ENCODE measurements around the gene ATP8A2. TPM values are rescaled to one million over a fixed set of nuclear protein-coding genes. Genes with fewer than 3 reads are reported as not detected.

Gene ATP8A2
- total RNA-seq, 2 donors from 2014 or later: 0.13 to 0.21 TPM

- H3K4me3 Mint-ChIP-seq: no peak overlapping the region
- H3K4me1 Mint-ChIP-seq: no peaks in the 10 kb centered on the region
- no peak overlapping the region for H3K27ac Mint-ChIP-seq
- peaks cover 16% of the 10 kb centered on the region for H3K27me3 Mint-ChIP-seq
- no peaks in the 10 kb centered on the region for H3K9me3 Mint-ChIP-seq
- ATAC-seq (replicated peaks): no peak
- no peaks in the 10 kb centered on the region for H3K36me3 Mint-ChIP-seq (ENCODE audit: low read depth)
Measured at GRCh38 chr13:25691654-25692053, 319.9 kb downstream of the ATP8A2 start.

DNA sequence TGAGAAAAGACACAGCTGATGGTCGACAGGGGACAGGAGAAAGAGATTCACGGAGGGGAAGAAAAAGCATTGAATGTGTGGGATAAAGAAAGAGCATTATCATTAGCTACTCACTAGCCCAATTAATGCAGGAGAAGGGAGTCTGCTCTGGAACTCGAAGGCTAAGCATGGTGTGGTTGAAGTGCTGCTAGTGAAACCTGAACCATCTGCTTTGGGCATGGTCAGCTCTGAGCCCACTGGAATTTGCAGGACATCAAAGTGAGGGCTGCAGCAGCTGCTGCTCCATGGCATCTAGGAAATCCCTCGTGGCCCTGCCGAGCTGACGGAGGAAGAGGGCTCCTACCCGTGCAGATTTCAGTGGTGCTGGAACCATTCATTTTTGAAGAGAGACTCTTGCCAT is 320.3 kb downstream of the ATP8A2 start:
- no peaks in the 10 kb centered on the region for H3K9me3 Mint-ChIP-seq
- peaks cover 16% of the 10 kb centered on the region for H3K27me3 Mint-ChIP-seq
- no peaks in the 10 kb centered on the region for H3K36me3 Mint-ChIP-seq (ENCODE audit: low read depth)
- no peak overlapping the region for H3K27ac Mint-ChIP-seq
- no peaks in the 10 kb centered on the region for H3K4me1 Mint-ChIP-seq
- ATAC-seq (replicated peaks): no peak
- H3K4me3 Mint-ChIP-seq: no peak overlapping the region

GRCh38 chr13:25699056-25699455 is 327.3 kb downstream of the ATP8A2 start:
- ATAC-seq (replicated peaks): no peak
- Mint-ChIP-seq H3K9me3 (no peaks in the 10 kb centered on the region), H3K36me3 (ENCODE audit: low read depth) (no peaks in the 10 kb centered on the region), H3K4me3 (no peak overlapping the region), H3K27me3 (peaks cover 14% of the 10 kb centered on the region), H3K27ac (no peak overlapping the region), H3K4me1 (no peaks in the 10 kb centered on the region)

GRCh38 chr13:25699600-25699999 is 327.8 kb downstream of the ATP8A2 start:
- no peaks in the 10 kb centered on the region for H3K36me3 Mint-ChIP-seq (ENCODE audit: low read depth)
- H3K4me3 Mint-ChIP-seq: no peak overlapping the region
- no peaks in the 10 kb centered on the region for H3K4me1 Mint-ChIP-seq
- H3K27me3 Mint-ChIP-seq: peaks cover 11% of the 10 kb centered on the region
- H3K27ac Mint-ChIP-seq: no peak overlapping the region
- no peak for ATAC-seq (replicated peaks)
- no peaks in the 10 kb centered on the region for H3K9me3 Mint-ChIP-seq

DNA sequence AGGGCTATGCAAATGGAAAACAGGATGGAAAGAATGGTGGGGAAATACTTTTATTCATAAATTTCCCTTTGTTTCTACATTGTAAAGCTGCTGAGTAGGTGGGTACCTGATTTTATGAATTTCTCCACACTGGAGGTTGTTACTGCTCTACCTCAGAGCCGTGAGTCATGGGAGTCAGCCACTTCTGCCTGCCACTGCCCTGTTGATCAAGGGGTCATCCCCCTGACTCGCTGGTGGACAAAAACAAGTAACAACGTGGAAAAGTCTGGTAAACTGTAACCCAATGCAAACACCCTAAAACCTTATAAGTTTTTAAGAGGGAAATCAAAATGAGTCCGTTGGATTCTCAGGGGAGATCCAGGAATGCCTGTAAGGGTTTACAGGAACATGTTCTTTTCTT is 329.5 kb downstream of the ATP8A2 start:
- no peak overlapping the region for H3K27ac Mint-ChIP-seq
- H3K27me3 Mint-ChIP-seq: peaks cover 11% of the 10 kb centered on the region
- ATAC-seq (replicated peaks): no peak
- H3K9me3 Mint-ChIP-seq: no peaks in the 10 kb centered on the region
- H3K36me3 Mint-ChIP-seq (ENCODE audit: low read depth): no peaks in the 10 kb centered on the region
- no peak overlapping the region for H3K4me3 Mint-ChIP-seq
- no peaks in the 10 kb centered on the region for H3K4me1 Mint-ChIP-seq

- Mint-ChIP-seq H3K9me3 (no peaks in the 10 kb centered on the region), H3K4me3 (no peak overlapping the region), H3K36me3 (ENCODE audit: low read depth) (no peaks in the 10 kb centered on the region), H3K27ac (no peak overlapping the region), H3K4me1 (no peaks in the 10 kb centered on the region), H3K27me3 (peaks cover 11% of the 10 kb centered on the region)
- ATAC-seq (replicated peaks): no peak
Measured at GRCh38 chr13:25702386-25702785, 330.6 kb downstream of the ATP8A2 start.

DNA sequence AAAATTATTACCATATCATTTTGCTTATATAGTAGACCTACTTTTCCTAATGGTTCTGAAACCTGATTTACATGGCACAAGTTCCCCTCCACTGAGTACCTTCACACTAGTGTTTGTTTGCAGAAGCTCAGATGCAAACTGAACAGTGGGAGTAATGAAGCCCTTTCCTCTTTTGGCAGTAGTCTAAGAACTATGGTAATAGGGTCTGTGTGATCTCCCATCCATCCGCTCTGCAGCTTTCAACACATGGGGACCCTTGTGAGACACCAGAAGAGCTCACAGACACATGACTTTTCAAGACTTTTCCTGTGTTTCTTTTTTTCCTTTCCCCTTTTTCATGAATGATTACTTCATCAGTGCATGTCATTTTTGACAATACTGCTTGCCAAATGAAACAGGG is 336.0 kb downstream of the ATP8A2 start:
- Mint-ChIP-seq H3K9me3 (no peaks in the 10 kb centered on the region), H3K36me3 (ENCODE audit: low read depth) (no peaks in the 10 kb centered on the region), H3K4me3 (no peak overlapping the region), H3K4me1 (no peaks in the 10 kb centered on the region), H3K27ac (no peak overlapping the region), H3K27me3 (peaks cover 22% of the 10 kb centered on the region)
- no peak for ATAC-seq (replicated peaks)

GRCh38 chr13:25708268-25708667 is 336.5 kb downstream of the ATP8A2 start:
- no peak for ATAC-seq (replicated peaks)
- H3K4me3 Mint-ChIP-seq: no peak overlapping the region
- peaks cover 22% of the 10 kb centered on the region for H3K27me3 Mint-ChIP-seq
- no peaks in the 10 kb centered on the region for H3K4me1 Mint-ChIP-seq
- no peaks in the 10 kb centered on the region for H3K36me3 Mint-ChIP-seq (ENCODE audit: low read depth)
- no peaks in the 10 kb centered on the region for H3K9me3 Mint-ChIP-seq
- H3K27ac Mint-ChIP-seq: no peak overlapping the region

DNA sequence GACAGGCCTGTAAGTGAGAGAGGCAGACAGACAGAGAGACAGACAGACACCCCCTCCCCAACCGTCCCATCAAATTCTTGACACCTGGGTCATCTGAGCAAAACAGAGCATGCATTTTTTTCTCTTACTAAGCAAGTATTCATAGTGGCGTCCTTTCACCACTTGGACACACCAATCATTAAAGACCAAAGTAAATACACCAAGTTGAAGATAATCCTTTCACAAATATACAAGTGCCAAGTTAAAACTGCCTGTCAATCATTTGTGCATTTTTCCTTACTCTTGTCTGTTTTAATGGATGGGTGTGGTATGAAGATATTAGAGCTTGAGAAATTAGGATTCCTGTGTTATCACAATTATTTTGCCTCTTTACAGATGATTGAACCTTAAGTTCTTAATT is 337.3 kb downstream of the ATP8A2 start:
- H3K27ac Mint-ChIP-seq: no peak overlapping the region
- peaks cover 26% of the 10 kb centered on the region for H3K27me3 Mint-ChIP-seq
- no peaks in the 10 kb centered on the region for H3K36me3 Mint-ChIP-seq (ENCODE audit: low read depth)
- ATAC-seq (replicated peaks): no peak
- H3K4me3 Mint-ChIP-seq: no peak overlapping the region
- H3K4me1 Mint-ChIP-seq: no peaks in the 10 kb centered on the region
- H3K9me3 Mint-ChIP-seq: no peaks in the 10 kb centered on the region

- Mint-ChIP-seq H3K27ac (no peak overlapping the region), H3K4me3 (no peak overlapping the region), H3K9me3 (no peaks in the 10 kb centered on the region), H3K36me3 (ENCODE audit: low read depth) (no peaks in the 10 kb centered on the region), H3K4me1 (no peaks in the 10 kb centered on the region), H3K27me3 (peaks cover 20% of the 10 kb centered on the region)
- no peak for ATAC-seq (replicated peaks)
Measured at GRCh38 chr13:25715760-25716159, 344.0 kb downstream of the ATP8A2 start.

DNA sequence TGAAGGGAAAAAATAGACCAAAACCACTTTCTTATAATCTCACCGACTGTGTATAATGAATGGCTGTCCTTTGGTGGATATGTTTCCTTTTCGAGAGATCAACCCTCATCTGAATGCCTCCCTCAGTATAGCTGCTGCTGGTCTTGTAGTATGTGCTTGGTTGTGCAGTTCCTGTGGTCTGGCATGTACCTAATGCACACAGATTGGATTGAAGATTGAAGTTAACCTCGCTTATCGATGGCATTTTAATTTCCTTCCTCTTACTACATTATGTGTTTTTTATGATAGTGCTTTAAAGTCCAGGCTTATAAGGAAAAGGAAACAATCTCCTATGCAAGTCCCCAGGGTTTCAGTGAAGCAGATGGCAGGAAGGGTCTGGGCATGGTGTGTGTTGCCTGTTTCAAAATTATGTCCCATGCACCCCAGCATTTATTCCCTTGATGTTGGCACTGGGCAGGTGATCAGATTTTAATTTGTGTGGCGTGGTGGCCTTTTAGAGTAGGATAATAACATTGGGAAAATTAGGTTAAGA is 346.0 kb downstream of the ATP8A2 start:
- Mint-ChIP-seq H3K27ac (no peak overlapping the region), H3K9me3 (no peaks in the 10 kb centered on the region), H3K36me3 (ENCODE audit: low read depth) (no peaks in the 10 kb centered on the region), H3K4me3 (no peak overlapping the region), H3K27me3 (peaks cover 20% of the 10 kb centered on the region), H3K4me1 (no peaks in the 10 kb centered on the region)
- ATAC-seq (replicated peaks): no peak

DNA sequence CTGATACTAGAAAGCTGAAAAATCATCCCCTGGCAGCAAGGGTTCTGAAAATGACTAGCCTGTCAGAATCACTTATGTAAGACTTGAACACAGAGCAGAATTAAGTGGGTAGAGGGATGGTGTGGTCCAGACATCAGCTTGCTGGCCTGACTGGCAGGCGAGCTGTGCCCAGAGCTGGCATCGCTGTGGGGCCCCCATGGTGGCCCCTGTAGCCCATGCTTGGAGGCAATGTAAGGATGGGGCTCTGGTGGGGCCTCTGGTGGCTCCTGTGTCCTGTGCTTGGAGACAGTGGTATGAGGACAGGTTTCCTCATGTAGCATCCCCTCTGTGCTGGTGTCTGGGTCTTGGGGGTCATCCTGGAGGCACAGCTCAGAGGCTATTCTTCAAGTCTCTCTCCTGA is 347.9 kb downstream of the ATP8A2 start:
- no peaks in the 10 kb centered on the region for H3K4me1 Mint-ChIP-seq

DNA sequence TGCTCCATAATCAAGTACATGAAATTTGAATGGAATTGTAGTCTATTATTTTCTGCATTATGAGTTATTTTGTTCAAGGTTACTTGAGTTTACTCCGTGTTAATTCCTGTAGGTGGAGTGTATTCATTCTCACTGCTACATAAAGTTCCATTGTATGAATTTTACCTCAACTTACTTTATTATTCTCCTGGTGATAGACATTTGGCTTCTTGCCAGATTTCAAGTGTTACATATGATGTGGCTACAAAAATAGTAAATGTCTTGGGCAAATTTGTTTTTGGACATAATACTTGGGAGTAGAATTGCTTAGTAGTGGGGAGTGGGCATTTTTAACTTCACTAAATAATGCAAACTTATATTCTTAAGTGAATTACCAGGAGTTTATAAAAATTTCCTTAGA is 351.1 kb downstream of the ATP8A2 start:
- no peaks in the 10 kb centered on the region for H3K4me1 Mint-ChIP-seq
- ATAC-seq (replicated peaks): no peak
- no peak overlapping the region for H3K27ac Mint-ChIP-seq
- H3K9me3 Mint-ChIP-seq: no peaks in the 10 kb centered on the region
- H3K4me3 Mint-ChIP-seq: no peak overlapping the region
- H3K27me3 Mint-ChIP-seq: peaks cover 12% of the 10 kb centered on the region
- no peaks in the 10 kb centered on the region for H3K36me3 Mint-ChIP-seq (ENCODE audit: low read depth)

More for the DNA sequence above, 347.9 kb downstream of the ATP8A2 start:
- peaks cover 17% of the 10 kb centered on the region for H3K27me3 Mint-ChIP-seq
- no peak for ATAC-seq (replicated peaks)
- H3K9me3 Mint-ChIP-seq: no peaks in the 10 kb centered on the region
- no peak overlapping the region for H3K27ac Mint-ChIP-seq
- no peaks in the 10 kb centered on the region for H3K36me3 Mint-ChIP-seq (ENCODE audit: low read depth)
- H3K4me3 Mint-ChIP-seq: no peak overlapping the region

DNA sequence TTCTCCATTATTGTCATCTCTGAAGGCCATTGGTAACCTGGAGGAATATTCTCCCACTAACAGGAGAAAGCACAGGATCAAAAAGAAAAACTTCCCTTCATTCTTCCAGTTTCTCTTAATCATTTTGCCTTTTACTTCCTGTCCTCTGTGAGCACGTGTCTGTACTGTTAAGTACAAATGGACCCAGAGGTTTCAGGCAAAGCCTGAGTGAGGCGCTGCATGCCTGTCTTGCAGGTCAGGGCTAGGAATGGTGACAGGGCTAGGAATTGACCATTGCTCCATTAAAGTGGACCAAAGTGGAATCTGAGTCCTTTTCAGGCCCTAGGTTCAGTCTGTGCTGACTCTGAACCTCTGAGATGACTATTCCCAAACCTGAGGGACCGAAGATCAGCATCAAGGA is 353.3 kb downstream of the ATP8A2 start:
- H3K36me3 Mint-ChIP-seq (ENCODE audit: low read depth): no peaks in the 10 kb centered on the region
- no peak overlapping the region for H3K4me3 Mint-ChIP-seq
- H3K27me3 Mint-ChIP-seq: peaks cover 21% of the 10 kb centered on the region
- ATAC-seq (replicated peaks): no peak
- H3K4me1 Mint-ChIP-seq: no peaks in the 10 kb centered on the region
- H3K27ac Mint-ChIP-seq: no peak overlapping the region
- no peaks in the 10 kb centered on the region for H3K9me3 Mint-ChIP-seq

DNA sequence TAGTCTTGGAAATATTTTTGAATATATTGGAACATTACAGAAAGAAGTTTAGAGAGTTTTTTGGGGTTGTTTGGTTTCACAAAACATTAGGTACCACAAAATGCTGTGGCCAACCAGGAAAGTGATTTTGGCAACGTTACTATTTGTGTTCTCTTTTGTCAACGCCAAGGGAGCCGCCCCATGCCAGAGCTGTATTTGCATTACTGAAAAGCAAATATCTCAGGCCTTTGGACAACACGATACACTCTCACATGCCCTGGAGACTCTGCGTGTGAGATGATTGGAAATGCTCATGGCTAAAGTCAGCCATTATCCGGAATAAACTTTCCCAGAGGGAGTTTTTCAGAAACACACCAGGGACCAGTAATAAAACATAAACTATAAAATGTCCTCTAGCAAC is 355.5 kb downstream of the ATP8A2 start:
- Mint-ChIP-seq H3K27me3 (peaks cover 24% of the 10 kb centered on the region), H3K9me3 (peaks cover 3% of the 10 kb centered on the region), H3K4me1 (no peaks in the 10 kb centered on the region), H3K36me3 (ENCODE audit: low read depth) (no peaks in the 10 kb centered on the region), H3K27ac (no peak overlapping the region), H3K4me3 (no peak overlapping the region)
- no peak for ATAC-seq (replicated peaks)

DNA sequence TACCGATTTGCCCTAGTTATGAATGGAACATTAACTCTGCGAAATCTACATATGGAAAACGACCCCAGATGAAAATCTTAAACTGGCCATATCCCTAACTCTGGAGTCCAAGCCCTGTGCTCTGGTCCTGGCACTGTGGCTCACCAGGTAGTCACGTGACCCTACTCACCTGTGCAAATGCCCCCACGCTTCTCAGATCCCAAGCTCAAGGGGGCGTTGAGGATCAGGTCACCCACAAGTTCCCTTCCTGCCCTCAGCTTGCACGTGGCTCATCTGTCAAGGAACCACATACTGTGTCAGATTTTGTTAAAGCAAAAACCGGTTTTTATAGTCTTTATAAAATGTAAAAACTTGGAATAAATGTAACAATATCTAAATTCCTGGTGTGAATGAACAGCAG is 356.0 kb downstream of the ATP8A2 start:
- Mint-ChIP-seq H3K27ac (no peak overlapping the region), H3K4me1 (no peaks in the 10 kb centered on the region), H3K36me3 (ENCODE audit: low read depth) (no peaks in the 10 kb centered on the region), H3K4me3 (no peak overlapping the region), H3K9me3 (peaks cover 3% of the 10 kb centered on the region), H3K27me3 (peaks cover 21% of the 10 kb centered on the region)
- ATAC-seq (replicated peaks): no peak

Measured in activated T-helper 17 cell treated with anti-CD3 and anti-CD28 coated beads, Interleukin-2, amount 50 U/mL, for 72 hours (primary cell).